Colonic mucosa (tissue), 4 donors: Measurements from ENCODE around the gene IL1RAPL1. TPM values are rescaled to one million over a fixed set of nuclear protein-coding genes. Genes with fewer than 3 reads are reported as not detected.

Experiments
- DNase-seq: peaks from one replicate; pipeline ENCODE4 v3.0.0-alpha.2; 2020
- H3K27ac ChIP-seq: fragments of 200-600 bp; one replicate; pipeline ENCODE4 v1.8.0; 2021
- H3K27me3 ChIP-seq: fragments of 200-600 bp; one replicate; pipeline ENCODE4 v1.8.0; 2021
- H3K36me3 ChIP-seq: fragments of 200-600 bp; one replicate; pipeline ENCODE4 v1.8.0; 2021
- H3K4me1 ChIP-seq: fragments of 200-600 bp; one replicate; pipeline ENCODE4 v1.8.0; 2021; ENCODE audit warnings: mild to moderate bottlenecking
- H3K4me3 ChIP-seq: fragments of 200-600 bp; one replicate; pipeline ENCODE4 v1.8.0; 2021
- H3K9ac ChIP-seq, 2 donors: one replicate each; pipeline ENCODE4 v1.7.0; 2013; ENCODE audit warnings: control low read depth in 2 of 2, low read depth in 2 of 2, low read length in 2 of 2
- H3K9me3 ChIP-seq: fragments of 200-600 bp; one replicate; pipeline ENCODE4 v1.8.0; 2021
- CTCF ChIP-seq: fragments of 200-600 bp; IDR thresholded peaks from one replicate; pipeline ENCODE4 v1.8.0; 2022; ENCODE audit warnings: antibody characterized with exemption, mild to moderate bottlenecking
- intact Hi-C: fragments of 100-400 bp; cut with DNase I; formaldehyde crosslinking; loops from one replicate; pipeline ENCODE4 v1.14.1; 2022
- total RNA-seq, 2 donors: library from RNA; stranded (reverse); fragmentation: NEBNext Ultra II Directional in 1 of 2; extraction: Animal tissue kit (Norgen Biotek cat#: 25700) in 1 of 2; gene quantifications; one replicate each; pipeline ENCODE4 v1.2.1, GENCODE V29; 2021
- donor health status: healthy.
- donor health status: DM: no; HTN: no; CAD: no.
- donor health status: DM: no; HTN: no; CAD: no.

IL1RAPL1 gene
- total RNA-seq, 2 donors from 2014 or later, result 0.10 to 0.24 TPM

GRCh38 chrX:29659911-29660310 lies 1072.7 kb downstream of the IL1RAPL1 start:
- DNase-seq, result no peak
- Histone ChIP-seq H3K9ac (no peak overlapping the region), H3K36me3 (no peaks in the 10 kb centered on the region), H3K4me1 (no peaks in the 10 kb centered on the region), H3K4me3 (no peak overlapping the region), H3K9me3 (no peaks in the 10 kb centered on the region), H3K27ac (no peak overlapping the region), H3K27me3 (no peaks in the 10 kb centered on the region)
- intact Hi-C loops, result no loop called here
- no peak for TF ChIP-seq CTCF

- TF ChIP-seq CTCF, result no peak
Observed at GRCh38 chrX:29661290-29661689, 1074.0 kb downstream of the IL1RAPL1 start.

GRCh38 chrX:29662101-29662500 lies 1074.9 kb downstream of the IL1RAPL1 start:
- H3K4me1 ChIP-seq, result no peaks in the 10 kb centered on the region
- intact Hi-C loops, result no loop called here

More at GRCh38 chrX:29661290-29661689, 1074.0 kb downstream of the IL1RAPL1 start:
- no peaks in the 10 kb centered on the region for H3K27me3 ChIP-seq
- DNase-seq, result no peak
- H3K9me3 ChIP-seq, result no peaks in the 10 kb centered on the region
- no peak overlapping the region for H3K9ac ChIP-seq
- intact Hi-C loops, result no loop called here
- no peak overlapping the region for H3K4me3 ChIP-seq
- H3K4me1 ChIP-seq, result no peaks in the 10 kb centered on the region
- no peaks in the 10 kb centered on the region for H3K36me3 ChIP-seq
- H3K27ac ChIP-seq, result no peak overlapping the region

GRCh38 chrX:29662759-29663503 lies 1075.7 kb downstream of the IL1RAPL1 start:
- H3K4me1 ChIP-seq, result no peaks in the 10 kb centered on the region
- no peak overlapping the region for H3K9ac ChIP-seq
- H3K9me3 ChIP-seq, result no peaks in the 10 kb centered on the region
- no peak for TF ChIP-seq CTCF
- DNase-seq, result no peak
- no peak overlapping the region for H3K27ac ChIP-seq
- no peaks in the 10 kb centered on the region for H3K27me3 ChIP-seq
- intact Hi-C loops, result no loop called here
- no peak overlapping the region for H3K4me3 ChIP-seq
- H3K36me3 ChIP-seq, result no peaks in the 10 kb centered on the region

More at GRCh38 chrX:29662101-29662500, 1074.9 kb downstream of the IL1RAPL1 start:
- Histone ChIP-seq H3K4me3 (no peak overlapping the region), H3K27me3 (no peaks in the 10 kb centered on the region), H3K27ac (no peak overlapping the region), H3K36me3 (no peaks in the 10 kb centered on the region), H3K9me3 (no peaks in the 10 kb centered on the region), H3K9ac (no peak overlapping the region)
- no peak for TF ChIP-seq CTCF
- no peak for DNase-seq

GRCh38 chrX:29665532-29665931 lies 1078.3 kb downstream of the IL1RAPL1 start:
- H3K4me3 ChIP-seq, result no peak overlapping the region
- no peak for DNase-seq
- H3K9me3 ChIP-seq, result no peaks in the 10 kb centered on the region
- no peak overlapping the region for H3K9ac ChIP-seq
- H3K27me3 ChIP-seq, result no peaks in the 10 kb centered on the region
- intact Hi-C loops, result no loop called here
- H3K36me3 ChIP-seq, result no peaks in the 10 kb centered on the region
- H3K4me1 ChIP-seq, result no peaks in the 10 kb centered on the region
- H3K27ac ChIP-seq, result no peak overlapping the region
- no peak for TF ChIP-seq CTCF
